SK-N-SH (cell line): Measurements from ENCODE around the gene CCDC57.

Source experiments
- CHD2 ChIP-seq: fragments of 150-350 bp; IDR thresholded peaks from 2 replicates; pipeline ENCODE4 v1.6.1; 2018; ENCODE audit warnings: low read length; ENCODE audit not compliant: partially characterized antibody
- EP300 ChIP-seq, 2 experiments: IDR thresholded peaks; 2 replicates each; pipeline versions ENCODE4 v1.4.0 to v1.6.1; 2012; ENCODE audit warnings: borderline replicate concordance in 1 of 2, low read depth in 1 of 2, low read length in 1 of 2
- GABPA ChIP-seq: IDR thresholded peaks from 2 replicates; pipeline ENCODE4 v1.4.0; 2012; ENCODE audit warnings: low read depth, mild to moderate bottlenecking
- MXI1 ChIP-seq: IDR thresholded peaks from 2 replicates; pipeline ENCODE4 v1.6.1; 2012; ENCODE audit warnings: mild to moderate bottlenecking, low read depth, low read length, improper control_type of control experiment
- POLR2AphosphoS5 ChIP-seq: IDR thresholded peaks from 2 replicates; pipeline ENCODE4 v1.6.1; 2012; ENCODE audit warnings: low read depth, low read length
- RAD21 ChIP-seq: IDR thresholded peaks from 2 replicates; pipeline ENCODE4 v1.6.1; 2012; ENCODE audit warnings: mild to moderate bottlenecking, low read length
- SIN3A ChIP-seq: IDR thresholded peaks from 2 replicates; pipeline ENCODE4 v1.6.1; 2012; ENCODE audit warnings: low read depth, mild to moderate bottlenecking, low read length, moderate library complexity, borderline replicate concordance
- TAF1 ChIP-seq: IDR thresholded peaks from 2 replicates; pipeline ENCODE4 v1.6.1; 2012; ENCODE audit warnings: low read depth, mild to moderate bottlenecking, low read length, moderate library complexity, borderline replicate concordance
- TF ChIP-seq, protein P1 (sequence below): IDR thresholded peaks from 2 replicates; pipeline ENCODE4 v1.4.0; 2012; ENCODE audit warnings: low read depth, borderline replicate concordance
- TF ChIP-seq, protein P2 (sequence below): IDR thresholded peaks from 2 replicates; pipeline ENCODE4 v1.4.0; 2012; ENCODE audit warnings: low read depth
- TF ChIP-seq, protein P3 (sequence below): fragments of 200-600 bp; sonication (generic); IDR thresholded peaks from 2 replicates; pipeline ENCODE4 v1.6.1; 2017; ENCODE audit warnings: antibody characterized with exemption, mild to moderate bottlenecking, moderate library complexity
- TF ChIP-seq, protein P4 (sequence below): fragments of 150-350 bp; IDR thresholded peaks from 2 replicates; pipeline ENCODE4 v1.6.1; 2017; ENCODE audit warnings: antibody characterized with exemption, low read length, low read depth, borderline replicate concordance

DNA sequence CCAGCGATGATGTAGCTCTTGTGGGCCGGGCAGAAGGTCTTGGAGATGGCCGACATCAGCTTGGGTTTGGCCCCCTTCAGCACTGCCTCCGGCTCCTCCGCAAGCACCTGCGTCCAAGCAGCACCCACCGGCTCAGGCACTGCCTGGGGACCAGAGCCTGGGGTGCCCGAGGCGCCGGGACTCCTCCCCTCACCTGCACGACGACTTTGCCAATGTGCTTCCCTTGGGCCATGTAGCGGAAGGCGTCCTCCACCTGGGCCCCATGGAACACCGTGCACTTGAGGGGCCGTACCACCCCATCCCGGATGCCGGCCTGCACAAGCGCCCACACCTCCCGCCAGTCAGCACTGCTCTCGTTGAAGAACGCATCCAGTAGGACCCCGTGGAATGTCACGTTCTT lies 129.6 kb downstream of the CCDC57 start:
- TF ChIP-seq, protein P1, sequence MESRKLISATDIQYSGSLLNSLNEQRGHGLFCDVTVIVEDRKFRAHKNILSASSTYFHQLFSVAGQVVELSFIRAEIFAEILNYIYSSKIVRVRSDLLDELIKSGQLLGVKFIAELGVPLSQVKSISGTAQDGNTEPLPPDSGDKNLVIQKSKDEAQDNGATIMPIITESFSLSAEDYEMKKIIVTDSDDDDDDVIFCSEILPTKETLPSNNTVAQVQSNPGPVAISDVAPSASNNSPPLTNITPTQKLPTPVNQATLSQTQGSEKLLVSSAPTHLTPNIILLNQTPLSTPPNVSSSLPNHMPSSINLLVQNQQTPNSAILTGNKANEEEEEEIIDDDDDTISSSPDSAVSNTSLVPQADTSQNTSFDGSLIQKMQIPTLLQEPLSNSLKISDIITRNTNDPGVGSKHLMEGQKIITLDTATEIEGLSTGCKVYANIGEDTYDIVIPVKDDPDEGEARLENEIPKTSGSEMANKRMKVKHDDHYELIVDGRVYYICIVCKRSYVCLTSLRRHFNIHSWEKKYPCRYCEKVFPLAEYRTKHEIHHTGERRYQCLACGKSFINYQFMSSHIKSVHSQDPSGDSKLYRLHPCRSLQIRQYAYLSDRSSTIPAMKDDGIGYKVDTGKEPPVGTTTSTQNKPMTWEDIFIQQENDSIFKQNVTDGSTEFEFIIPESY = no peak
- TF ChIP-seq, protein P2, sequence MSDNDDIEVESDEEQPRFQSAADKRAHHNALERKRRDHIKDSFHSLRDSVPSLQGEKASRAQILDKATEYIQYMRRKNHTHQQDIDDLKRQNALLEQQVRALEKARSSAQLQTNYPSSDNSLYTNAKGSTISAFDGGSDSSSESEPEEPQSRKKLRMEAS = no peak
- no peak for TF ChIP-seq SIN3A
- no peak for TF ChIP-seq TAF1
- TF ChIP-seq EP300 (IDR thresholded peaks at IDR 0.05; ENCODE audit: borderline replicate concordance in 1 of 2, low read depth in 1 of 2, low read length in 1 of 2) = no peak
- TF ChIP-seq, protein P3, sequence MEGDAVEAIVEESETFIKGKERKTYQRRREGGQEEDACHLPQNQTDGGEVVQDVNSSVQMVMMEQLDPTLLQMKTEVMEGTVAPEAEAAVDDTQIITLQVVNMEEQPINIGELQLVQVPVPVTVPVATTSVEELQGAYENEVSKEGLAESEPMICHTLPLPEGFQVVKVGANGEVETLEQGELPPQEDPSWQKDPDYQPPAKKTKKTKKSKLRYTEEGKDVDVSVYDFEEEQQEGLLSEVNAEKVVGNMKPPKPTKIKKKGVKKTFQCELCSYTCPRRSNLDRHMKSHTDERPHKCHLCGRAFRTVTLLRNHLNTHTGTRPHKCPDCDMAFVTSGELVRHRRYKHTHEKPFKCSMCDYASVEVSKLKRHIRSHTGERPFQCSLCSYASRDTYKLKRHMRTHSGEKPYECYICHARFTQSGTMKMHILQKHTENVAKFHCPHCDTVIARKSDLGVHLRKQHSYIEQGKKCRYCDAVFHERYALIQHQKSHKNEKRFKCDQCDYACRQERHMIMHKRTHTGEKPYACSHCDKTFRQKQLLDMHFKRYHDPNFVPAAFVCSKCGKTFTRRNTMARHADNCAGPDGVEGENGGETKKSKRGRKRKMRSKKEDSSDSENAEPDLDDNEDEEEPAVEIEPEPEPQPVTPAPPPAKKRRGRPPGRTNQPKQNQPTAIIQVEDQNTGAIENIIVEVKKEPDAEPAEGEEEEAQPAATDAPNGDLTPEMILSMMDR = no peak
- TF ChIP-seq POLR2AphosphoS5 = no peak
- TF ChIP-seq, protein P4, sequence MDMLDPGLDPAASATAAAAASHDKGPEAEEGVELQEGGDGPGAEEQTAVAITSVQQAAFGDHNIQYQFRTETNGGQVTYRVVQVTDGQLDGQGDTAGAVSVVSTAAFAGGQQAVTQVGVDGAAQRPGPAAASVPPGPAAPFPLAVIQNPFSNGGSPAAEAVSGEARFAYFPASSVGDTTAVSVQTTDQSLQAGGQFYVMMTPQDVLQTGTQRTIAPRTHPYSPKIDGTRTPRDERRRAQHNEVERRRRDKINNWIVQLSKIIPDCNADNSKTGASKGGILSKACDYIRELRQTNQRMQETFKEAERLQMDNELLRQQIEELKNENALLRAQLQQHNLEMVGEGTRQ = no peak
- TF ChIP-seq CHD2 = no peak
- TF ChIP-seq RAD21 = no peak
- no peak for TF ChIP-seq MXI1
- TF ChIP-seq GABPA = no peak
